Epithelial cell of proximal tubule (primary cell): Measurements from ENCODE around the gene NTMT2. TPM values are rescaled to one million over a fixed set of nuclear protein-coding genes. Genes with fewer than 3 reads are reported as not detected.

Source experiments
- DNase-seq: peaks from one replicate; pipeline ENCODE4 v3.0.0-alpha.2; 2011; ENCODE audit warnings: low read depth
- H3K4me3 ChIP-seq: 2 replicates; pipeline ENCODE4 v1.5.1; 2011; ENCODE audit warnings: low read depth, mild to moderate bottlenecking, low read length
- CTCF ChIP-seq: conservative IDR thresholded peaks from 2 replicates; pipeline ENCODE4 v1.5.1; 2012; ENCODE audit warnings: low read depth, mild to moderate bottlenecking, low read length
- total RNA-seq: library from RNA; depleted of rRNA; stranded (reverse); fragments of >200 nt; gene quantifications from 2 replicates; pipeline ENCODE4 v1.2.3, GENCODE V29; 2015

The NTMT2 gene
- total RNA-seq, 1 donor from 2014 or later, result not detected

GRCh38 chr1:170215072-170215885, 69.5 kb downstream of the NTMT2 start:
- H3K4me3 ChIP-seq, result no peak overlapping the region
- no peak for DNase-seq
- TF ChIP-seq CTCF, result no peak

GRCh38 chr1:170217517-170218256, 71.9 kb downstream of the NTMT2 start:
- no peak for DNase-seq
- TF ChIP-seq CTCF, result no peak

GRCh38 chr1:170218257-170218650, 72.5 kb downstream of the NTMT2 start:
- no peak overlapping the region for H3K4me3 ChIP-seq
- no peak for TF ChIP-seq CTCF
- peak; percentile 30 for DNase-seq

More at GRCh38 chr1:170217517-170218256, 71.9 kb downstream of the NTMT2 start:
- no peak overlapping the region for H3K4me3 ChIP-seq

Other genes starting within 250 kb of the NTMT2 start
- 15.0 and 15.7 TPM in 2 replicates for gene KIFAP3, start 71.3 kb upstream of the NTMT2 start, total RNA-seq